GM23248 (cell line): Measurements from ENCODE around the gene SSNA1.

Experiments used
- EZH2 ChIP-seq: fragments of 200-600 bp; sonication (generic); IDR thresholded peaks from 2 replicates; pipeline ENCODE4 v1.6.1; 2018; ENCODE audit warnings: antibody characterized with exemption, mild to moderate bottlenecking; ENCODE audit not compliant: insufficient read depth, poor library complexity, severe bottlenecking
- EZH2phosphoT487 ChIP-seq: fragments of 200-600 bp; sonication (generic); IDR thresholded peaks from 2 replicates; pipeline ENCODE4 v1.6.1; 2018; ENCODE audit warnings: antibody characterized with exemption, moderate library complexity, mild to moderate bottlenecking, low read depth; ENCODE audit not compliant: insufficient read depth

- TF ChIP-seq EZH2phosphoT487 (no peak), EZH2 (no peak)
Measured at GRCh38 chr9:137215196-137215986, 26.9 kb downstream of the SSNA1 start.
